ENCODE results near the gene SYNGR2.

Gene SYNGR2

DNA sequence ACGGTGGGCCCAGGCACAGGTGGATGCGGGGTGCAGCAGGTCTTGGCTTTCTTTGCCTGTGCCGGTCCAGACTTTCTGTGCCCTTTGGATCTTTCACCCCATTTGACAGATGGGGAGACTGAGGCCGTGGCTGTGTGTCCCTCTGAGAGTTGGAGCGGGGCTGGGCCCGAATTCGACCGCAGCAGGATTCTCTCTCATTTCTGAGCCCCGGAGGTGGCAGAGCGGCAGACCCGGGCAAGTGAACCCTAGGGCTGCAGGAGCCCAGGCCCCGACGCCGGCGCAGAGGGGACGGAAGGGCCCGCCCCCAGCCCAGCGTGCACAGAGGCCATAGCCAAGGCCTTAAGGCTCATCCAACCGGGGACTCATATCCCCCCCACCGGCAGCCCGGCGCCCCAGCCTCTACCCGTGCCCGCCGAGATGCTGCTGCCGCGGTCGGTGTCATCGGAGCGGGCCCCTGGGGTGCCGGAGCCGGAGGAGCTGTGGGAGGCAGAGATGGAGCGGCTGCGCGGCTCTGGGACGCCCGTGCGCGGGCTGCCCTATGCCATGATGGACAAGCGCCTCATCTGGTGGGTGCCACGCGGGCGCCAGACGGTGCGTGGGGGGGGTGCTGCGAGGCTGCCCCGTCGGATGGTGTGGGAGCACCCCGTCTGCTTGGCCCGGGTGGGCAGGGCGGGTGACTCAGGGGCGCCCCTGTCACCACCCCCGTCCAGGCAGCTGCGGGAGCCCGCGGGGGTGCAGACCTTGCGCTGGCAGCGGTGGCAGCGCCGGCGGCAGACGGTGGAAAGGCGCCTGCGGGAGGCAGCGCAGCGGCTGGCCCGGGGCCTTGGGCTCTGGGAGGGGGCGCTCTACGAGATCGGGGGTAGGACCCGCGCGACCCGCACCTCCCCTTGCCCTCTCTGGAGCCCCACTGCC is 37.0 kb upstream of the SYNGR2 start:
- H3K27me3 ChIP-seq (ENCODE audit: control insufficient read depth, insufficient read depth, low read length), result peaks cover 67% of the 10 kb centered on the region
- H3K4me2 ChIP-seq (ENCODE audit: low read length), result peak overlapping the region; percentile 29
- no peak overlapping the region for H3K4me3 ChIP-seq (ENCODE audit: low read length)
- H3K9ac ChIP-seq (ENCODE audit: low read depth, low read length), result no peak overlapping the region
- H3K4me1 ChIP-seq (ENCODE audit: control insufficient read depth, insufficient read depth, low read length), result peaks cover 18% of the 10 kb centered on the region
- H3K36me3 ChIP-seq (ENCODE audit: insufficient read depth, low read length), result no peaks in the 10 kb centered on the region
- H3K9me3 ChIP-seq (replicated peaks; ENCODE audit: low read length), result no peaks in the 10 kb centered on the region

DNA sequence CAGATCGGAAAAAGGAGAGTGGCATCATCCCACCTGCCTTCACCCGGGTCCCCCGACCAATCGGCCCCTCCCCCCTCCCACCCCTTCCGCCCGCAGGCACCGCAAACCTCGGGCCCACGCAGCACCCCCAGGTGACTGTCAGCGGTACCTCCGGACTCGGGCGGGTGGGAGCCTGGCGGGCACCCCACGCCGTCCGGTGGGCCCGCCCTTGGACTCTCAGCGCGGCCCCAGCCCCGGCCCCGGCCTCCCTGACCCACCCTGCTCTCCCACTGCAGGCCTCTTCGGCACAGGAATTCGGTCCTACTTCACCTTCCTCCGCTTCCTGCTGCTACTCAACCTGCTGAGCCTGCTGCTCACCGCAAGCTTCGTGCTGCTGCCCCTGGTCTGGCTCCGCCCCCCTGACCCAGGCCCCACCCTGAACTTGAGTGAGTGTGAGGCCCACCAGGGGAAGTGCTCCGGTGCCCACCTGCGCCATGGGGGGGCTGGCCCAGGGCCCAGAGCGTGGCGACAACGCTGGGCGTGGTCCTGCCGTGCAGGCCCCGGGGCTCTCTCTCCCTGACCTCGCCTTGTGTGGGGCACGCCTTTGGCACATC is 36.2 kb upstream of the SYNGR2 start:
- Histone ChIP-seq H3K4me2 (ENCODE audit: low read length) (peak overlapping the region; percentile 29), H3K4me3 (ENCODE audit: low read length) (no peak overlapping the region), H3K9ac (ENCODE audit: low read depth, low read length) (no peak overlapping the region), H3K9me3 (replicated peaks; ENCODE audit: low read length) (no peaks in the 10 kb centered on the region), H3K36me3 (ENCODE audit: insufficient read depth, low read length) (no peaks in the 10 kb centered on the region), H3K27me3 (ENCODE audit: control insufficient read depth, insufficient read depth, low read length) (peaks cover 67% of the 10 kb centered on the region), H3K4me1 (ENCODE audit: control insufficient read depth, insufficient read depth, low read length) (peaks cover 18% of the 10 kb centered on the region)

DNA sequence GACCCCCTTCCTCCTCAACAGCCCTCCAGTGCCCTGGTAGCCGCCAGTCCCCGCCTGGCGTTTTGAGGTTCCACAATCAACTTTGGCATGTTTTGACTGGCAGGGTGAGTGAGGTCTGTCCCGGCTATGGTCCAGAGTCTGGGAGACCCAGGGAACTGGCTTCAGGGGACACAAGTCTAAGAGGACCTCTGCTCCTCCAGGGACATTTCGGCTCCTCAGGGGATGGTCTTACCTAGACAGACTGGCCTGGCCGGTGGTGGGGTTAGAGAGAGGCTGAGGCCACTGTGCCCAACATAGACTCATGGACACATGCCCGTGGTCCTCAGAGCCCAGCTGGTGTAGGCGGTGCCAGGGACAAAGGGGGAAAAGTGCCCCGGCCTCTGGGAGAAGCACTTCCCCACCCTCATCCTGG is 35.6 kb upstream of the SYNGR2 start:
- no peaks in the 10 kb centered on the region for H3K9me3 ChIP-seq (replicated peaks; ENCODE audit: low read length)
- no peak overlapping the region for H3K4me3 ChIP-seq (ENCODE audit: low read length)
- peaks cover 61% of the 10 kb centered on the region for H3K27me3 ChIP-seq (ENCODE audit: control insufficient read depth, insufficient read depth, low read length)
- H3K9ac ChIP-seq (ENCODE audit: low read depth, low read length), result no peak overlapping the region
- peaks cover 12% of the 10 kb centered on the region for H3K4me1 ChIP-seq (ENCODE audit: control insufficient read depth, insufficient read depth, low read length)
- H3K4me2 ChIP-seq (ENCODE audit: low read length), result no peak overlapping the region
- H3K36me3 ChIP-seq (ENCODE audit: insufficient read depth, low read length), result no peaks in the 10 kb centered on the region

- Histone ChIP-seq H3K4me1 (ENCODE audit: control insufficient read depth, insufficient read depth, low read length) (peaks cover 8% of the 10 kb centered on the region), H3K4me2 (ENCODE audit: low read length) (no peak overlapping the region), H3K36me3 (ENCODE audit: insufficient read depth, low read length) (no peaks in the 10 kb centered on the region), H3K9ac (ENCODE audit: low read depth, low read length) (no peak overlapping the region), H3K4me3 (ENCODE audit: low read length) (no peak overlapping the region), H3K27me3 (ENCODE audit: control insufficient read depth, insufficient read depth, low read length) (peaks cover 58% of the 10 kb centered on the region), H3K9me3 (replicated peaks; ENCODE audit: low read length) (no peaks in the 10 kb centered on the region)
These were observed 35.0 kb upstream of the SYNGR2 start for GRCh38 chr17:78133179-78133951.

GRCh38 chr17:78133971-78134898 is 34.1 kb upstream of the SYNGR2 start:
- no peak overlapping the region for H3K4me2 ChIP-seq (ENCODE audit: low read length)
- H3K9me3 ChIP-seq (replicated peaks; ENCODE audit: low read length), result no peaks in the 10 kb centered on the region
- H3K4me3 ChIP-seq (ENCODE audit: low read length), result no peak overlapping the region
- no peak overlapping the region for H3K9ac ChIP-seq (ENCODE audit: low read depth, low read length)
- H3K36me3 ChIP-seq (ENCODE audit: insufficient read depth, low read length), result no peaks in the 10 kb centered on the region
- H3K27me3 ChIP-seq (ENCODE audit: control insufficient read depth, insufficient read depth, low read length), result peaks cover 53% of the 10 kb centered on the region
- peaks cover 7% of the 10 kb centered on the region for H3K4me1 ChIP-seq (ENCODE audit: control insufficient read depth, insufficient read depth, low read length)

DNA sequence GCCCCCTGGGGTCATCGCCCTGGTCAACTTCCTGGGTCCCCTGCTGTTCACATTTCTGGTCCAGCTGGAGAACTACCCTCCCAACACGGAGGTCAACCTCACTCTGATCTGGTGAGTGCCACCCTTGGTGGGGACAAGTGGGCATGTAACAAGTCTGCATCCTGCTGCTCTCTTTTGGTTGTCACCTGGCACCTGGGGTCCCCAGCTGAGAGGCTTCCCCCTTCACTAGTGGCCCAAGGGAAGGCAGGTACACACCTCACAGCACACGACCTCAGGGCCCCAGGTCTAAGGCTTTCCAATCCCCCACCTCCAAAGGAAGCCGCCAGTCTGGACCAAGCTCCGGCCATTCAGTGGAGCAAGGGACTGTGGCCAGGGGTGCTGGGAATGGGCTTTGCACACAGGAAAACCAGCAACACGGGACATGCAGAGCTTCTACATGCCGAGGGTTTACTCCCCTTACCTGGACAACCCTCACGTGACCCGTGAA is 33.4 kb upstream of the SYNGR2 start:
- H3K4me2 ChIP-seq (ENCODE audit: low read length), result no peak overlapping the region
- peaks cover 46% of the 10 kb centered on the region for H3K27me3 ChIP-seq (ENCODE audit: control insufficient read depth, insufficient read depth, low read length)
- no peaks in the 10 kb centered on the region for H3K36me3 ChIP-seq (ENCODE audit: insufficient read depth, low read length)
- H3K9me3 ChIP-seq (replicated peaks; ENCODE audit: low read length), result no peaks in the 10 kb centered on the region
- H3K4me1 ChIP-seq (ENCODE audit: control insufficient read depth, insufficient read depth, low read length), result peaks cover 7% of the 10 kb centered on the region
- H3K9ac ChIP-seq (ENCODE audit: low read depth, low read length), result no peak overlapping the region
- H3K4me3 ChIP-seq (ENCODE audit: low read length), result no peak overlapping the region

DNA sequence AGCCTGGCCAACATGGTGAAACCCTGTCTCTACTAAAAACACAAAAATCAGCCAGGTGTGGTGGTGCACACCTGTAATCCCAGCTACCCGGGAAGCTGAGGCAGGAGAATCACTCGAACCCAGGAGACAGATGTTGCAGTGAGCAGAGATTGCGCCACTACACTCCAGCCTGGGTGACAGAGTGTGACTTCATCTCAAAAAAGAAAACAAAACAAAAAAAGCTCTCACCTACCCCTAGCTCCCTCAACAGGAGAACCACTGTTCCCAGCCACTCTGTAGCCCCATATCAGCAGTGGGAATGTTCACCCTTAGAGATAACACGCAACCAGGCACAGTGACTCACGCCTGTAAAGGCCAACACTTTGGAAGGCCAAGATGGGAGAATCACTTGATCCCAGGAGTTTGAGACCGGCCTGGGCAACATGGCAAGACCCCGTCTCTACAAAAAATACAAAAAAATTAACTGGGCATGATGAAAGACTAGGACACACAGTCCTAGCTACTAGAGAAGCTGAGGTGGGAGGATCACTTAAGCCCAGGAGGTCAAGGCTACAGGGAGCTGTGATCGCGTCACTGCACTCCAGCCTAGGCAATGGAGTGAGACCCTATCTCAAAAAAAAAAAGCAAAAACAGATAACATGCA is 32.4 kb upstream of the SYNGR2 start:
- Histone ChIP-seq H3K9me3 (replicated peaks; ENCODE audit: low read length) (no peaks in the 10 kb centered on the region), H3K4me3 (ENCODE audit: low read length) (no peak overlapping the region), H3K4me1 (ENCODE audit: control insufficient read depth, insufficient read depth, low read length) (peaks cover 7% of the 10 kb centered on the region), H3K9ac (ENCODE audit: low read depth, low read length) (no peak overlapping the region), H3K27me3 (ENCODE audit: control insufficient read depth, insufficient read depth, low read length) (peaks cover 40% of the 10 kb centered on the region), H3K4me2 (ENCODE audit: low read length) (no peak overlapping the region), H3K36me3 (ENCODE audit: insufficient read depth, low read length) (no peaks in the 10 kb centered on the region)

GRCh38 chr17:78137392-78138203 is 30.8 kb upstream of the SYNGR2 start:
- peaks cover 34% of the 10 kb centered on the region for H3K27me3 ChIP-seq (ENCODE audit: control insufficient read depth, insufficient read depth, low read length)
- H3K36me3 ChIP-seq (ENCODE audit: insufficient read depth, low read length), result no peaks in the 10 kb centered on the region
- H3K9me3 ChIP-seq (replicated peaks; ENCODE audit: low read length), result no peaks in the 10 kb centered on the region
- no peak overlapping the region for H3K4me3 ChIP-seq (ENCODE audit: low read length)
- H3K4me1 ChIP-seq (ENCODE audit: control insufficient read depth, insufficient read depth, low read length), result no peaks in the 10 kb centered on the region
- H3K4me2 ChIP-seq (ENCODE audit: low read length), result no peak overlapping the region
- H3K9ac ChIP-seq (ENCODE audit: low read depth, low read length), result no peak overlapping the region

- no peaks in the 10 kb centered on the region for H3K4me1 ChIP-seq (ENCODE audit: control insufficient read depth, insufficient read depth, low read length)
- H3K9ac ChIP-seq (ENCODE audit: low read depth, low read length), result no peak overlapping the region
These were observed 29.9 kb upstream of the SYNGR2 start for GRCh38 chr17:78138204-78139060.

More at GRCh38 chr17:78138204-78139060, 29.9 kb upstream of the SYNGR2 start:
- H3K9me3 ChIP-seq (replicated peaks; ENCODE audit: low read length), result no peaks in the 10 kb centered on the region
- no peak overlapping the region for H3K4me3 ChIP-seq (ENCODE audit: low read length)
- no peak overlapping the region for H3K4me2 ChIP-seq (ENCODE audit: low read length)
- peaks cover 28% of the 10 kb centered on the region for H3K27me3 ChIP-seq (ENCODE audit: control insufficient read depth, insufficient read depth, low read length)
- H3K36me3 ChIP-seq (ENCODE audit: insufficient read depth, low read length), result no peaks in the 10 kb centered on the region

Measured in skeletal muscle satellite cell (primary cell).